ENCODE results near the gene IGFBP6. TPM values are rescaled to one million over a fixed set of nuclear protein-coding genes. Genes with fewer than 3 reads are reported as not detected.

Gene IGFBP6
- total and polyA plus RNA-seq, 3 experiments from 2014 or later, result 1.5 to 8.9 (median 1.6) TPM

GRCh38 chr12:53115112-53115890 is 17.8 kb downstream of the IGFBP6 start:
- DNase-seq, result no peak
- H3K27me3 ChIP-seq (ENCODE audit: insufficient read depth, low read length, poor library complexity, severe bottlenecking), result no peaks in the 10 kb centered on the region
- H3K4me3 ChIP-seq (ENCODE audit: low read length), result no peak overlapping the region
- Mint-ChIP-seq H3K4me1 (no peaks in the 10 kb centered on the region), H3K36me3 (no peaks in the 10 kb centered on the region), H3K27ac (no peak overlapping the region), H3K4me3 (no peak overlapping the region), H3K9me3 (no peaks in the 10 kb centered on the region), H3K27me3 (no peaks in the 10 kb centered on the region)
- H3K4me1 ChIP-seq (ENCODE audit: insufficient read depth, low read length), result no peaks in the 10 kb centered on the region
- ChIA-PET POLR2A (no interaction called here), CTCF (interaction anchor here (1.3 to 1.5 kb wide), 2 partner anchors 17 to 49 kb away, joined by 3 to 5 read pairs; no protein-coding TSS in a partner anchor)
- H3K36me3 ChIP-seq (ENCODE audit: insufficient read depth, low read length), result no peaks in the 10 kb centered on the region
- H3K9me3 ChIP-seq (ENCODE audit: low read length), result no peaks in the 10 kb centered on the region
- H3K27ac ChIP-seq (ENCODE audit: low read depth, low read length), result no peak overlapping the region

- no peak overlapping the region for H3K4me3 ChIP-seq (ENCODE audit: low read length)
- POLR2A ChIA-PET, result no interaction called here
Observed at GRCh38 chr12:53115891-53116648, 18.6 kb downstream of the IGFBP6 start.

GRCh38 chr12:53118751-53119300 is 21.4 kb downstream of the IGFBP6 start:
- DNase-seq, result no peak
- Mint-ChIP-seq H3K4me1 (no peaks in the 10 kb centered on the region), H3K27ac (peak overlapping the region in 2 of 8 donors; percentile 57 to 68), H3K9me3 (no peaks in the 10 kb centered on the region), H3K27me3 (no peaks in the 10 kb centered on the region), H3K4me3 (no peak overlapping the region), H3K36me3 (peaks cover 0 to 3% (median 0%) of the 10 kb centered on the region in 3 donors)
- H3K36me3 ChIP-seq (ENCODE audit: insufficient read depth, low read length), result no peaks in the 10 kb centered on the region
- ChIA-PET CTCF (no interaction called here), POLR2A (interaction anchor here (0.6 kb wide), 1 partner anchor 29 kb away, joined by 17 read pairs; no protein-coding TSS in a partner anchor)
- H3K4me3 ChIP-seq (ENCODE audit: low read length), result no peak overlapping the region
- no peaks in the 10 kb centered on the region for H3K27me3 ChIP-seq (ENCODE audit: insufficient read depth, low read length, poor library complexity, severe bottlenecking)
- H3K4me1 ChIP-seq (ENCODE audit: insufficient read depth, low read length), result no peaks in the 10 kb centered on the region
- H3K27ac ChIP-seq (ENCODE audit: low read depth, low read length), result no peak overlapping the region
- H3K9me3 ChIP-seq (ENCODE audit: low read length), result no peaks in the 10 kb centered on the region

More at GRCh38 chr12:53115891-53116648, 18.6 kb downstream of the IGFBP6 start:
- no peaks in the 10 kb centered on the region for H3K9me3 ChIP-seq (ENCODE audit: low read length)
- CTCF ChIA-PET, result interaction anchor here (1.3 to 1.5 kb wide), 2 partner anchors 18 to 50 kb away, joined by 3 to 5 read pairs; no protein-coding TSS in a partner anchor
- DNase-seq, result no peak
- no peaks in the 10 kb centered on the region for H3K4me1 ChIP-seq (ENCODE audit: insufficient read depth, low read length)
- no peaks in the 10 kb centered on the region for H3K27me3 ChIP-seq (ENCODE audit: insufficient read depth, low read length, poor library complexity, severe bottlenecking)
- no peaks in the 10 kb centered on the region for H3K36me3 ChIP-seq (ENCODE audit: insufficient read depth, low read length)
- H3K27me3 Mint-ChIP-seq, result no peaks in the 10 kb centered on the region
- H3K4me3 Mint-ChIP-seq, result no peak overlapping the region
- H3K27ac Mint-ChIP-seq, result no peak overlapping the region
- no peaks in the 10 kb centered on the region for H3K4me1 Mint-ChIP-seq
- no peaks in the 10 kb centered on the region for H3K9me3 Mint-ChIP-seq
- no peaks in the 10 kb centered on the region for H3K36me3 Mint-ChIP-seq
- H3K27ac ChIP-seq (ENCODE audit: low read depth, low read length), result no peak overlapping the region

GRCh38 chr12:53120685-53121525 is 23.4 kb downstream of the IGFBP6 start:
- no peaks in the 10 kb centered on the region for H3K9me3 Mint-ChIP-seq
- Histone ChIP-seq H3K36me3 (ENCODE audit: insufficient read depth, low read length) (no peaks in the 10 kb centered on the region), H3K9me3 (ENCODE audit: low read length) (no peaks in the 10 kb centered on the region), H3K27me3 (ENCODE audit: insufficient read depth, low read length, poor library complexity, severe bottlenecking) (no peaks in the 10 kb centered on the region), H3K27ac (ENCODE audit: low read depth, low read length) (no peak overlapping the region), H3K4me3 (ENCODE audit: low read length) (no peak overlapping the region), H3K4me1 (ENCODE audit: insufficient read depth, low read length) (no peaks in the 10 kb centered on the region)
- CTCF ChIA-PET, result interaction anchor here (1.4 kb wide), 1 partner anchor 55 kb away, joined by 3 read pairs; no protein-coding TSS in a partner anchor
- no peaks in the 10 kb centered on the region for H3K4me1 Mint-ChIP-seq
- H3K27ac Mint-ChIP-seq, result no peak overlapping the region
- POLR2A ChIA-PET, result no interaction called here
- no peak overlapping the region for H3K4me3 Mint-ChIP-seq
- no peaks in the 10 kb centered on the region for H3K27me3 Mint-ChIP-seq
- H3K36me3 Mint-ChIP-seq, result peaks cover 0 to 8% (median 0%) of the 10 kb centered on the region in 3 donors
- no peak for DNase-seq

- Histone ChIP-seq H3K4me3 (ENCODE audit: low read length) (no peak overlapping the region), H3K36me3 (ENCODE audit: insufficient read depth, low read length) (no peaks in the 10 kb centered on the region), H3K27me3 (ENCODE audit: insufficient read depth, low read length, poor library complexity, severe bottlenecking) (no peaks in the 10 kb centered on the region), H3K9me3 (ENCODE audit: low read length) (no peaks in the 10 kb centered on the region), H3K4me1 (ENCODE audit: insufficient read depth, low read length) (no peaks in the 10 kb centered on the region), H3K27ac (ENCODE audit: low read depth, low read length) (no peak overlapping the region)
- ChIA-PET CTCF (no interaction called here), POLR2A (no interaction called here)
- no peak for DNase-seq
- H3K9me3 Mint-ChIP-seq, result no peaks in the 10 kb centered on the region
- peak overlapping the region in 1 of 8 donors; percentile 44 for H3K27ac Mint-ChIP-seq
- H3K4me3 Mint-ChIP-seq, result no peak overlapping the region
- no peaks in the 10 kb centered on the region for H3K27me3 Mint-ChIP-seq
- peaks cover 0 to 8% (median 0%) of the 10 kb centered on the region in 3 donors for H3K36me3 Mint-ChIP-seq
- no peaks in the 10 kb centered on the region for H3K4me1 Mint-ChIP-seq
Observed at GRCh38 chr12:53122961-53123468, 25.5 kb downstream of the IGFBP6 start.

GRCh38 chr12:53123578-53124351 is 26.3 kb downstream of the IGFBP6 start:
- H3K27ac Mint-ChIP-seq, result no peak overlapping the region
- H3K27ac ChIP-seq (ENCODE audit: low read depth, low read length), result no peak overlapping the region
- no peaks in the 10 kb centered on the region for H3K9me3 ChIP-seq (ENCODE audit: low read length)
- no peaks in the 10 kb centered on the region for H3K27me3 ChIP-seq (ENCODE audit: insufficient read depth, low read length, poor library complexity, severe bottlenecking)
- no peak overlapping the region for H3K4me3 Mint-ChIP-seq
- no peaks in the 10 kb centered on the region for H3K36me3 ChIP-seq (ENCODE audit: insufficient read depth, low read length)
- H3K4me1 ChIP-seq (ENCODE audit: insufficient read depth, low read length), result no peaks in the 10 kb centered on the region
- no peak for DNase-seq
- ChIA-PET POLR2A (no interaction called here), CTCF (interaction anchor here (0.8 to 1.0 kb wide), 2 partner anchors 36 to 57 kb away, joined by 3 to 4 read pairs; no protein-coding TSS in a partner anchor)
- H3K4me1 Mint-ChIP-seq, result no peaks in the 10 kb centered on the region
- no peak overlapping the region for H3K4me3 ChIP-seq (ENCODE audit: low read length)
- no peaks in the 10 kb centered on the region for H3K27me3 Mint-ChIP-seq
- H3K36me3 Mint-ChIP-seq, result peaks cover 0 to 8% (median 0%) of the 10 kb centered on the region in 3 donors
- no peaks in the 10 kb centered on the region for H3K9me3 Mint-ChIP-seq

GRCh38 chr12:53124352-53124723 is 26.9 kb downstream of the IGFBP6 start:
- CTCF ChIA-PET, result interaction anchor here (0.8 to 1.0 kb wide), 2 partner anchors 35 to 58 kb away, joined by 3 to 4 read pairs; no protein-coding TSS in a partner anchor
- Mint-ChIP-seq H3K36me3 (peaks cover 0 to 8% (median 0%) of the 10 kb centered on the region in 3 donors), H3K9me3 (no peaks in the 10 kb centered on the region), H3K27ac (no peak overlapping the region), H3K27me3 (no peaks in the 10 kb centered on the region), H3K4me1 (no peaks in the 10 kb centered on the region), H3K4me3 (no peak overlapping the region)
- POLR2A ChIA-PET, result no interaction called here
- Histone ChIP-seq H3K9me3 (ENCODE audit: low read length) (no peaks in the 10 kb centered on the region), H3K36me3 (ENCODE audit: insufficient read depth, low read length) (no peaks in the 10 kb centered on the region), H3K27me3 (ENCODE audit: insufficient read depth, low read length, poor library complexity, severe bottlenecking) (no peaks in the 10 kb centered on the region), H3K27ac (ENCODE audit: low read depth, low read length) (no peak overlapping the region), H3K4me3 (ENCODE audit: low read length) (no peak overlapping the region), H3K4me1 (ENCODE audit: insufficient read depth, low read length) (no peaks in the 10 kb centered on the region)
- no peak for DNase-seq
